K562 (cell line): ENCODE data around the gene UBAC2. TPM values are rescaled to one million over a fixed set of nuclear protein-coding genes. Genes with fewer than 3 reads are reported as not detected.

Experiments
- ATAC-seq: fragments of 200-7000 bp; cut with Tn5 transposase; 3 replicates; pipeline ENCODE4 v1.9.1; 2020; ENCODE audit warnings: moderate library complexity
- BruUV-seq: library from RNA; stranded (reverse); fragments of 400-500 nt; replicated peaks from 2 replicates; lab custom pipeline; 2021; lab: Mats Ljungman, UMichigan
- CTCF ChIA-PET: fragments of 300-600 bp; formaldehyde crosslinking; extraction: SDS; loops from one replicate; lab custom pipeline; 2021; ENCODE audit warnings: low intra/inter-chr PET ratio; lab: Yijun Ruan, JAX
- POLR2A ChIA-PET: fragments of 300-600, 350-650 bp; sonication (Branson Sonifier 250); formaldehyde crosslinking; extraction: SDS; loops from one replicate; lab custom pipeline; 2021; ENCODE audit warnings: antibody characterized with exemption, inconsistent platforms; lab: Yijun Ruan, JAX
- DNase-seq, 4 experiments: peaks; one replicate each; pipeline versions ENCODE4 v3.0.0 to v3.0.0-alpha.2; 2011 to 2018; ENCODE audit warnings: low spot score in 3 of 4, mixed read lengths in 3 of 4; ENCODE audit errors: extremely low read depth in 1 of 4
- FAIRE-seq: peaks from 2 replicates; lab custom pipeline; 2011; peaks lifted over from hg19 to GRCh38; lab: Jason Lieb, UNC
- H2AFZ ChIP-seq: 2 replicates; pipeline ENCODE4 v1.6.0; 2011; ENCODE audit warnings: low read depth, low read length, control low read depth, inconsistent platforms
- H3K27ac ChIP-seq: fragments of 200-600 bp; 3 replicates; pipeline ENCODE4 v1.8.0; 2011; ENCODE audit warnings: low read depth, mild to moderate bottlenecking, control low read depth, inconsistent platforms, low read length, moderate library complexity, mixed read lengths; ENCODE audit errors: extremely low read depth
- H3K27me3 ChIP-seq, 2 experiments: fragments of 300-600 bp in 1 of 2; 2 replicates in 1 of 2; 3 replicates in 1 of 2; pipeline versions ENCODE4 v1.6.0 to v1.8.0; 2011; ENCODE audit warnings: inconsistent platforms in 2 of 2, low read length in 2 of 2, mild to moderate bottlenecking in 1 of 2, mixed read lengths in 1 of 2, moderate library complexity in 1 of 2; ENCODE audit not compliant: control insufficient read depth in 2 of 2, insufficient read depth in 2 of 2
- H3K36me3 ChIP-seq: fragments of 300-600 bp; 3 replicates; pipeline ENCODE4 v1.8.0; 2011; ENCODE audit warnings: mild to moderate bottlenecking, low read length, inconsistent platforms; ENCODE audit not compliant: control insufficient read depth, insufficient read depth
- H3K4me1 ChIP-seq, 2 experiments: fragments of 200-600 bp in 1 of 2; replicated peaks in 1 of 2; 2 replicates in 1 of 2; 3 replicates in 1 of 2; pipeline versions ENCODE4 v1.5.1 to v1.8.0; 2011; ENCODE audit warnings: inconsistent platforms in 2 of 2, low read length in 2 of 2, mild to moderate bottlenecking in 1 of 2, mixed read lengths in 1 of 2, moderate library complexity in 1 of 2; ENCODE audit not compliant: control insufficient read depth in 2 of 2, insufficient read depth in 2 of 2
- H3K4me2 ChIP-seq: 2 replicates; pipeline ENCODE4 v1.6.1; 2011; ENCODE audit warnings: low read length, control low read depth, inconsistent platforms, mixed read lengths; ENCODE audit not compliant: insufficient read depth
- H3K4me3 ChIP-seq: fragments of 200-600 bp; sonication (generic), shearing (Covaris generic); 2 replicates; pipeline ENCODE4 v1.5.1; 2016; ENCODE audit warnings: control low read depth, inconsistent platforms
- H3K79me2 ChIP-seq: fragments of 200-600 bp; 3 replicates; pipeline ENCODE4 v1.8.0; 2011; ENCODE audit warnings: low read length, inconsistent platforms; ENCODE audit not compliant: control insufficient read depth, insufficient read depth
- H3K9ac ChIP-seq, 2 experiments: 2 replicates each; pipeline versions ENCODE4 v1.6.0 to v1.6.1; 2011; ENCODE audit warnings: low read depth in 2 of 2, low read length in 2 of 2, control low read depth in 1 of 2, inconsistent platforms in 1 of 2, mild to moderate bottlenecking in 1 of 2, mixed read lengths in 1 of 2; ENCODE audit not compliant: insufficient read depth in 1 of 2
- H3K9me1 ChIP-seq: one replicate; pipeline ENCODE4 v1.6.0; 2011; ENCODE audit warnings: inconsistent platforms, mild to moderate bottlenecking, low read length, moderate library complexity; ENCODE audit not compliant: control insufficient read depth, insufficient read depth
- H3K9me3 ChIP-seq: replicated peaks from 2 replicates; pipeline ENCODE4 v1.5.1; 2011; ENCODE audit warnings: low read depth, low read length, inconsistent platforms; ENCODE audit not compliant: control insufficient read depth, insufficient read depth
- H4K20me1 ChIP-seq: replicated peaks from 2 replicates; pipeline ENCODE4 v1.6.1; 2011; ENCODE audit warnings: low read length, inconsistent platforms, mixed read lengths; ENCODE audit not compliant: control insufficient read depth, insufficient read depth
- CBFB ChIP-seq: sonication (generic); formaldehyde crosslinking; IDR thresholded peaks from 2 replicates; pipeline ENCODE4 v1.4.0; 2020; ENCODE audit warnings: mild to moderate bottlenecking, missing genetic modification reagents
- FOXJ2 ChIP-seq: fragments of 200-800 bp; sonication (Bioruptor generic); IDR thresholded peaks from 2 replicates; pipeline ENCODE4 v1.6.1; 2016; ENCODE audit warnings: missing genetic modification characterization, missing compliant biosample characterization
- KLF6 ChIP-seq: fragments of 250-450 bp; sonication (Bioruptor Pico); IDR thresholded peaks from 2 replicates; pipeline ENCODE4 v1.4.0; 2020; ENCODE audit warnings: mild to moderate bottlenecking, moderate library complexity, borderline replicate concordance
- PRPF4 ChIP-seq: fragments of 200-400 bp; formaldehyde crosslinking; IDR thresholded peaks from one replicate; pipeline ENCODE4 v1.6.1; 2017; ENCODE audit warnings: low read length, low read depth, mild to moderate bottlenecking; ENCODE audit not compliant: insufficient read depth, poor library complexity, severe bottlenecking
- ZBTB11 ChIP-seq, 3 experiments: fragments of 200-800 bp in 1 of 3; fragments of 250-450 bp in 1 of 3; fragments of 450-650 bp in 1 of 3; sonication (Bioruptor Pico) in 1 of 3; sonication (Bioruptor generic) in 1 of 3; formaldehyde crosslinking in 1 of 3; IDR thresholded peaks; 2 replicates each; pipeline versions ENCODE4 v1.6.1 to v1.8.0; 2016 to 2022; ENCODE audit warnings: mild to moderate bottlenecking in 2 of 3, missing genetic modification characterization in 2 of 3, missing compliant biosample characterization in 1 of 3, moderate library complexity in 1 of 3
- ZNF436 ChIP-seq: fragments of 250-450, 450-650 bp; sonication (Bioruptor Pico); formaldehyde crosslinking; IDR thresholded peaks from 2 replicates; pipeline ENCODE4 v1.7.0; 2020; ENCODE audit warnings: mild to moderate bottlenecking
- ZNF644 ChIP-seq: fragments of 200-800 bp; sonication (Bioruptor generic); IDR thresholded peaks from 2 replicates; pipeline ENCODE4 v1.6.1; 2016; ENCODE audit warnings: low read depth, missing genetic modification characterization, missing compliant biosample characterization
- ZNF76 ChIP-seq: fragments of 250-450 bp; sonication (Bioruptor Pico); IDR thresholded peaks from 2 replicates; pipeline ENCODE4 v1.4.0; 2020; ENCODE audit warnings: mild to moderate bottlenecking, moderate library complexity, borderline replicate concordance
- WGBS: fragments of 100-300 bp; shearing (Covaris generic); methylation state at CpG from one replicate; pipeline ENCODE4 v1.1.6; 2016; ENCODE audit warnings: low coverage, mixed read lengths; ENCODE audit not compliant: insufficient coverage; ENCODE audit errors: missing lambda C conversion rate; 5-methylcytosine and 5-hydroxymethylcytosine counted together
- in situ Hi-C: fragments of 300-500 bp; cut with MboI; formaldehyde crosslinking; loops from 4 replicates; pipeline ENCODE4 v1.15.0; 2018; ENCODE audit warnings: inconsistent platforms, mixed read lengths
- intact Hi-C: fragments of 100-400 bp; cut with micrococcal nuclease; formaldehyde crosslinking; loops from 2 replicates; pipeline ENCODE4 v1.14.2; 2022
- polyA plus RNA-seq, 8 experiments: library from polyadenylated mRNA; depleted of rRNA in 4 of 8; stranded (reverse) in 5 of 8; unstranded in 3 of 8; fragments of >200 nt; fragmentation: Nextera tagmentation in 2 of 8; fragmentation: Illumina TruSeq in 1 of 8; extraction: Ambion mirVana in 2 of 8; extraction: Trizol in 1 of 8; gene quantifications; 2 replicates each; pipeline versions ENCODE4 v1.2.1 to v1.2.3, GENCODE V29; 2011 to 2014; ENCODE audit warnings: inconsistent platforms in 1 of 8, missing spikeins in 1 of 8
- total RNA-seq, 7 experiments: library from RNA; depleted of rRNA in 6 of 7; stranded (reverse); fragments of >200 nt in 6 of 7; fragmentation: Illumina TruSeq in 2 of 7; extraction: Trizol in 2 of 7; gene quantifications; 2 replicates each; pipeline versions ENCODE4 v1.2.1 to v1.2.3, GENCODE V29; 2011 to 2021; ENCODE audit warnings: low replicate concordance in 1 of 7
- TF ChIP-seq, protein P1 (sequence below): fragments of 250-450 bp; sonication (Bioruptor Pico); IDR thresholded peaks from 2 replicates; pipeline ENCODE4 v1.5.0; 2021; ENCODE audit warnings: mild to moderate bottlenecking, borderline replicate concordance

The UBAC2 gene
- total and polyA plus RNA-seq, 9 of the 15 experiments (the other 6 are each of a cell fraction or from before 2014, with no cell fraction given), result 6.0 to 84.1 (median 32.3) TPM

GRCh38 chr13:99375738-99376080 is 175.1 kb downstream of the UBAC2 start (continued):
- TF ChIP-seq, protein P1, sequence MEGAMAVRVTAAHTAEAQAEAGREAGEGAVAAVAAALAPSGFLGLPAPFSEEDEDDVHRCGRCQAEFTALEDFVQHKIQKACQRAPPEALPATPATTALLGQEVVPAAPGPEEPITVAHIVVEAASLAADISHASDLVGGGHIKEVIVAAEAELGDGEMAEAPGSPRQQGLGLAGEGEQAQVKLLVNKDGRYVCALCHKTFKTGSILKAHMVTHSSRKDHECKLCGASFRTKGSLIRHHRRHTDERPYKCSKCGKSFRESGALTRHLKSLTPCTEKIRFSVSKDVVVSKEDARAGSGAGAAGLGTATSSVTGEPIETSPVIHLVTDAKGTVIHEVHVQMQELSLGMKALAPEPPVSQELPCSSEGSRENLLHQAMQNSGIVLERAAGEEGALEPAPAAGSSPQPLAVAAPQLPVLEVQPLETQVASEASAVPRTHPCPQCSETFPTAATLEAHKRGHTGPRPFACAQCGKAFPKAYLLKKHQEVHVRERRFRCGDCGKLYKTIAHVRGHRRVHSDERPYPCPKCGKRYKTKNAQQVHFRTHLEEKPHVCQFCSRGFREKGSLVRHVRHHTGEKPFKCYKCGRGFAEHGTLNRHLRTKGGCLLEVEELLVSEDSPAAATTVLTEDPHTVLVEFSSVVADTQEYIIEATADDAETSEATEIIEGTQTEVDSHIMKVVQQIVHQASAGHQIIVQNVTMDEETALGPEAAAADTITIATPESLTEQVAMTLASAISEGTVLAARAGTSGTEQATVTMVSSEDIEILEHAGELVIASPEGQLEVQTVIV, result no peak
- TF ChIP-seq FOXJ2 (tag), result no peak
- TF ChIP-seq ZNF76 (CRISPR knock-in tag), result no peak
- TF ChIP-seq PRPF4, result no peak
- TF ChIP-seq, all 486 proteins: peak for 0

GRCh38 chr13:99376132-99376531 is 175.5 kb downstream of the UBAC2 start:
- TF ChIP-seq KLF6 (CRISPR knock-in tag), result no peak
- no peak for TF ChIP-seq CBFB (CRISPR knock-in tag)
- TF ChIP-seq ZBTB11 (CRISPR knock-in tag; IDR thresholded peaks at IDR 0.05), result no peak
- TF ChIP-seq ZNF436 (CRISPR knock-in tag), result no peak
- TF ChIP-seq ZNF644 (tag), result no peak
- ChIA-PET POLR2A (no interaction called here), CTCF (interaction anchor here (0.7 kb wide), 1 partner anchor 496 kb away, joined by 5 read pairs; no protein-coding TSS in a partner anchor)
- in situ Hi-C loops (no loop called here), intact Hi-C loops (no loop called here)
- DNase-seq (no peak), ATAC-seq (no peak), FAIRE-seq (no peak)
- no peaks in the 10 kb centered on the region for H3K9me1 ChIP-seq
- H3K9ac ChIP-seq, result no peak overlapping the region
- H3K79me2 ChIP-seq, result no peaks in the 10 kb centered on the region
- no peak overlapping the region for H3K4me2 ChIP-seq
- H3K4me3 ChIP-seq, result no peak overlapping the region
- H3K27me3 ChIP-seq, result no peaks in the 10 kb centered on the region
- H3K27ac ChIP-seq, result no peak overlapping the region
- 84% methylated on average over 4 of the region's 6 CpGs for WGBS
- peaks cover 18% of the 10 kb centered on the region; the same call in 2 of the 3 replicates for H3K36me3 ChIP-seq
- BruUV-seq, result no TSS peak
- H4K20me1 ChIP-seq, result no peaks in the 10 kb centered on the region
- H3K4me1 ChIP-seq, result peaks cover 0 to 4% of the 10 kb centered on the region in 2 experiments; a peak in 2 of 5 replicates
- no peak overlapping the region for H2AFZ ChIP-seq
- no peaks in the 10 kb centered on the region for H3K9me3 ChIP-seq
